OCI-LY7 (cell line): ENCODE data around the gene CNN1.

Source experiments
- EZH2phosphoT487 ChIP-seq: fragments of 200-600 bp; sonication (generic); IDR thresholded peaks from 2 replicates; pipeline ENCODE4 v1.6.1; 2018; ENCODE audit warnings: low read depth, borderline replicate concordance, mild to moderate bottlenecking, mixed run types, antibody characterized with exemption, low read length, moderate library complexity, mixed read lengths
- TF ChIP-seq, protein P1 (sequence below): fragments of 200-600 bp; sonication (generic); conservative IDR thresholded peaks from 2 replicates; pipeline ENCODE4 v1.5.1; 2014; ENCODE audit warnings: mild to moderate bottlenecking, antibody characterized with exemption, low read length, moderate library complexity, mixed read lengths

DNA sequence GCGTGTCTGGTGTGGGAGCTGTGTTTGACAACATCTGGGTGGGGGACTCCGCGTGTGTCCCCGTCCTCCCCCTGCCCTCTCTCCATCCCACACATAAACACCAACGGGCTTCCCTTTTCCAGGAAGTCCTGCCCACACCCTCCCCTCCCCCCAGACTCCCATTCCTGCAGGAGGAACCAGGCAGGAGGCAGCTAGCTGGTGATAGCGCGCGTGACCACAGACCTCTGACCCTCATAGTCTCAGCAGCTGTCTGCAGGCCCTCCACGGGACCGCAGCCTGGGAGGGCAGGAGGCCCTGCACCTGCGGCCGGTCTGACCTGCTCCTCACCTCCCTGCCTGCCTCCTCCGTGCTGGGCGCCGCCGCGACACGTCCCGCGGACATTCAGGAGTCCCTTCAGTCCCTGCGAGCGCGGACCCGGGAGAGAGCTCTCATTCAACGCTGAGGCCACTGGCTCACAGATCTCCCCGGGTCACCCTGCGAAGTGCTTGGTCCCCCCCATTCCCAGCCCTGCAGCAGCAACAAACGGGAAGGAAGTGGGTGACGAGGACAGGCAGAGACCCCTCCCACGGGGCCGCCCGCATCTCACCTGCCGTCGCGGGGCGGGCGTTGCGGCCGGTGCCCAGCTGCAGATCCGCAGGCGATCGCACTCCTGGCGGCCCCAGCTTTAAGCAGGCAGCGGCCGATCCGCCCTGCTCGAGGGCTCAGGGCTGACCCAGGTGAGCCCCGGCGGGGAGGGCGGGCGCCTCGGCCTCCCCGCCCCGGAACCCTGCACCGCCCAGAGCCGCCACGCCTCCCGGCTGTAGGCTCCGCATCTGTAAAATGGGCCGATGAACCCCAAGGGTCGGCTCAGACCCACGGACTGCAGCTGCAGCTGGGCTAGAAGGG lies 39.8 kb downstream of the CNN1 start:
- TF ChIP-seq, protein P1, sequence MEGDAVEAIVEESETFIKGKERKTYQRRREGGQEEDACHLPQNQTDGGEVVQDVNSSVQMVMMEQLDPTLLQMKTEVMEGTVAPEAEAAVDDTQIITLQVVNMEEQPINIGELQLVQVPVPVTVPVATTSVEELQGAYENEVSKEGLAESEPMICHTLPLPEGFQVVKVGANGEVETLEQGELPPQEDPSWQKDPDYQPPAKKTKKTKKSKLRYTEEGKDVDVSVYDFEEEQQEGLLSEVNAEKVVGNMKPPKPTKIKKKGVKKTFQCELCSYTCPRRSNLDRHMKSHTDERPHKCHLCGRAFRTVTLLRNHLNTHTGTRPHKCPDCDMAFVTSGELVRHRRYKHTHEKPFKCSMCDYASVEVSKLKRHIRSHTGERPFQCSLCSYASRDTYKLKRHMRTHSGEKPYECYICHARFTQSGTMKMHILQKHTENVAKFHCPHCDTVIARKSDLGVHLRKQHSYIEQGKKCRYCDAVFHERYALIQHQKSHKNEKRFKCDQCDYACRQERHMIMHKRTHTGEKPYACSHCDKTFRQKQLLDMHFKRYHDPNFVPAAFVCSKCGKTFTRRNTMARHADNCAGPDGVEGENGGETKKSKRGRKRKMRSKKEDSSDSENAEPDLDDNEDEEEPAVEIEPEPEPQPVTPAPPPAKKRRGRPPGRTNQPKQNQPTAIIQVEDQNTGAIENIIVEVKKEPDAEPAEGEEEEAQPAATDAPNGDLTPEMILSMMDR, result no peak
- no peak for TF ChIP-seq EZH2phosphoT487
